HG03039 (cell line): ENCODE data around the gene CHPT1.
"Not testable (repeated sequence)": the region's sequence is repeated elsewhere in the genome, so short reads cannot be mapped to it uniquely, and the experiment has no call there.

ENCODE experiments used
- ATAC-seq: cut with Tn5 transposase; IDR thresholded peaks from one replicate; pipeline ENCODE4 v1.9.1; 2021; ENCODE audit warnings: mild to moderate bottlenecking, moderate library complexity; ENCODE audit not compliant: unreplicated experiment

CHPT1 gene

GRCh38 chr12:101719566-101719965, 22.1 kb downstream of the CHPT1 start:
- ATAC-seq, result no peak

- no peak for ATAC-seq
Observed at GRCh38 chr12:101720118-101720517, 22.7 kb downstream of the CHPT1 start.

GRCh38 chr12:101722392-101722791, 25.0 kb downstream of the CHPT1 start:
- no peak for ATAC-seq

- ATAC-seq, result no peak
Observed at GRCh38 chr12:101727098-101727497, 29.7 kb downstream of the CHPT1 start.

GRCh38 chr12:101729842-101730241, 32.4 kb downstream of the CHPT1 start:
- no peak for ATAC-seq

GRCh38 chr12:101732318-101732717, 34.9 kb downstream of the CHPT1 start:
- ATAC-seq, result no peak

- no peak for ATAC-seq
Observed at GRCh38 chr12:101733166-101733565, 35.7 kb downstream of the CHPT1 start.

- ATAC-seq, result not testable (repeated sequence)
Observed at GRCh38 chr12:101734482-101734881, 37.0 kb downstream of the CHPT1 start.

GRCh38 chr12:101737476-101737875, 40.0 kb downstream of the CHPT1 start:
- no peak for ATAC-seq

- ATAC-seq, result no peak
Observed at GRCh38 chr12:101738920-101739665, 41.7 kb downstream of the CHPT1 start, which contains the start of gene SYCP3. Gene SYCP3 (minus strand): TSS chr12:101739462. CDS start chr12:101737935, 1,527 bp downstream.

- ATAC-seq, result no peak
Observed at GRCh38 chr12:101740566-101740965, 43.1 kb downstream of the CHPT1 start.

GRCh38 chr12:101740980-101741379, 43.5 kb downstream of the CHPT1 start:
- ATAC-seq, result no peak

GRCh38 chr12:101743242-101743641, 45.8 kb downstream of the CHPT1 start:
- ATAC-seq, result no peak

- peak; percentile 95 for ATAC-seq
Observed at GRCh38 chr12:101743724-101744472, 46.5 kb downstream of the CHPT1 start.

- ATAC-seq, result no peak
Observed at GRCh38 chr12:101745481-101745880, 48.0 kb downstream of the CHPT1 start.

GRCh38 chr12:101746196-101746595, 48.8 kb downstream of the CHPT1 start:
- ATAC-seq, result no peak

- no peak for ATAC-seq
Observed at GRCh38 chr12:101746661-101747060, 49.2 kb downstream of the CHPT1 start.

GRCh38 chr12:101747697-101748096, 50.3 kb downstream of the CHPT1 start:
- ATAC-seq, result no peak

- no peak for ATAC-seq
Observed at GRCh38 chr12:101748907-101749306, 51.5 kb downstream of the CHPT1 start.

- ATAC-seq, result no peak
Observed at GRCh38 chr12:101749657-101750056, 52.2 kb downstream of the CHPT1 start.

GRCh38 chr12:101750152-101750551, 52.7 kb downstream of the CHPT1 start:
- ATAC-seq, result no peak

- ATAC-seq, result no peak
Observed at GRCh38 chr12:101759396-101760047, 62.1 kb downstream of the CHPT1 start.
